Endodermal cell (in vitro differentiated cells): ENCODE data around the gene VPS26C. TPM values are rescaled to one million over a fixed set of nuclear protein-coding genes. Genes with fewer than 3 reads are reported as not detected.

Source experiments
- DNase-seq: peaks from one replicate; pipeline ENCODE4 v3.0.0-alpha.2; 2017
- H3K27ac ChIP-seq: 2 replicates; pipeline ENCODE4 v1.5.1; 2013; ENCODE audit warnings: mild to moderate bottlenecking, low read depth, low read length, moderate library complexity
- H3K27me3 ChIP-seq: 2 replicates; pipeline ENCODE4 v1.6.1; 2013; ENCODE audit warnings: mild to moderate bottlenecking, low read length, moderate library complexity; ENCODE audit not compliant: insufficient read depth, control insufficient read depth, poor library complexity, severe bottlenecking
- H3K36me3 ChIP-seq: 2 replicates; pipeline ENCODE4 v1.7.0; 2013; ENCODE audit warnings: mild to moderate bottlenecking, low read length, moderate library complexity; ENCODE audit not compliant: control insufficient read depth, insufficient read depth
- H3K4me1 ChIP-seq: one replicate; pipeline ENCODE4 v1.7.0; 2013; ENCODE audit warnings: low read length; ENCODE audit not compliant: control insufficient read depth, insufficient read depth
- H3K4me3 ChIP-seq: 2 replicates; pipeline ENCODE4 v1.5.1; 2013; ENCODE audit warnings: mild to moderate bottlenecking, low read length, moderate library complexity
- H3K9ac ChIP-seq: 2 replicates; pipeline ENCODE4 v1.6.1; 2013; ENCODE audit warnings: mild to moderate bottlenecking, low read length, moderate library complexity; ENCODE audit not compliant: poor library complexity, severe bottlenecking; ENCODE audit errors: extremely low read depth
- H3K9me3 ChIP-seq: 2 replicates; pipeline ENCODE4 v1.6.1; 2013; ENCODE audit warnings: mild to moderate bottlenecking, low read length, moderate library complexity; ENCODE audit not compliant: control insufficient read depth
- H3K27ac Mint-ChIP-seq: 2 replicates; pipeline ENCODE4 v1.8.0; 2020; ENCODE audit warnings: mixed read lengths
- H3K27me3 Mint-ChIP-seq: 2 replicates; pipeline ENCODE4 v1.8.0; 2021; ENCODE audit warnings: mild to moderate bottlenecking, mixed read lengths; ENCODE audit not compliant: insufficient read depth
- H3K36me3 Mint-ChIP-seq: 2 replicates; pipeline ENCODE4 v1.8.0; 2020; ENCODE audit warnings: low read depth, mixed read lengths
- H3K4me1 Mint-ChIP-seq: 2 replicates; pipeline ENCODE4 v1.8.0; 2020; ENCODE audit warnings: mixed read lengths
- H3K4me3 Mint-ChIP-seq: 2 replicates; pipeline ENCODE4 v1.8.0; 2020; ENCODE audit warnings: mild to moderate bottlenecking, moderate library complexity, mixed read lengths
- H3K9me3 Mint-ChIP-seq: 2 replicates; pipeline ENCODE4 v1.8.0; 2020; ENCODE audit warnings: mild to moderate bottlenecking, mixed read lengths
- CTCF ChIP-seq: fragments of 200-600 bp; sonication (generic); conservative IDR thresholded peaks from 2 replicates; pipeline ENCODE4 v1.5.0; 2021; ENCODE audit warnings: antibody characterized with exemption, mild to moderate bottlenecking
- WGBS, 2 experiments: methylation state at CpG; one replicate each; pipeline versions ENCODE4 v1.1.5 to v1.1.7; 2013; ENCODE audit warnings: missing lambda C conversion rate in 2 of 2, mixed read lengths in 1 of 2; ENCODE audit not compliant: insufficient coverage in 1 of 2, insufficient read length in 1 of 2; 5-methylcytosine and 5-hydroxymethylcytosine counted together
- total RNA-seq, 2 donors: library from RNA; stranded (reverse); fragmentation: NEBNext Ultra II Directional in 1 of 2; extraction: Animal tissue kit (Norgen Biotek cat#: 25700) in 1 of 2; gene quantifications; 2 replicates in 1 of 2; 3 replicates in 1 of 2; pipeline ENCODE4 v1.2.1, GENCODE V29; 2021

VPS26C gene
- total RNA-seq, 2 donors from 2014 or later = 37.1 to 61.0 TPM

DNA sequence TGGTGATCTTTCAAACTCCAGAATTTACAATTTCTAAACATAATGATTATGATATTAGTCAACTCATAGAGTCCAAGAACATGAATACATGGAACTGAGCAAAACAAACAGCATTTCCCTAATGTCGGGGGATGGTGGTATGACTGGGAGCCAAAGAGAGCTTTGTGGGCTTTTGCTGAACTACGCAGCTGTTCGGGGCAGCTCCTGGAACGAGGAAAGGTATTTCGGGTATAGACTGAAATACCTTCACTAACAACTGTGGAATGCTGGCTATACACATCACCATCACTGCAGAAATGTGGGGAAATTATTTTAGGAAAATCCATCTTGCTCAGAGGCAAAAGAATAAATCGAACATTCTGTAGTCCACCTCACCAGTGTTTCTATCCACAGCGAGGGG is 30.2 kb upstream of the VPS26C start:
- H3K36me3 ChIP-seq = no peaks in the 10 kb centered on the region
- no peak for TF ChIP-seq CTCF
- no peak overlapping the region for H3K4me3 ChIP-seq
- no peaks in the 10 kb centered on the region for H3K4me1 ChIP-seq
- 91 to 93% methylated on average over 3 to 6 of the region's 7 CpGs for WGBS, 2 experiments
- H3K27me3 ChIP-seq = no peaks in the 10 kb centered on the region
- H3K27me3 Mint-ChIP-seq = no peaks in the 10 kb centered on the region
- H3K9me3 Mint-ChIP-seq = peaks cover 5% of the 10 kb centered on the region
- H3K9ac ChIP-seq = no peak overlapping the region
- peaks cover 1% of the 10 kb centered on the region for H3K4me1 Mint-ChIP-seq
- H3K9me3 ChIP-seq = no peaks in the 10 kb centered on the region
- no peak overlapping the region for H3K4me3 Mint-ChIP-seq
- no peak overlapping the region for H3K27ac Mint-ChIP-seq
- no peaks in the 10 kb centered on the region for H3K36me3 Mint-ChIP-seq
- DNase-seq = no peak
- no peak overlapping the region for H3K27ac ChIP-seq

DNA sequence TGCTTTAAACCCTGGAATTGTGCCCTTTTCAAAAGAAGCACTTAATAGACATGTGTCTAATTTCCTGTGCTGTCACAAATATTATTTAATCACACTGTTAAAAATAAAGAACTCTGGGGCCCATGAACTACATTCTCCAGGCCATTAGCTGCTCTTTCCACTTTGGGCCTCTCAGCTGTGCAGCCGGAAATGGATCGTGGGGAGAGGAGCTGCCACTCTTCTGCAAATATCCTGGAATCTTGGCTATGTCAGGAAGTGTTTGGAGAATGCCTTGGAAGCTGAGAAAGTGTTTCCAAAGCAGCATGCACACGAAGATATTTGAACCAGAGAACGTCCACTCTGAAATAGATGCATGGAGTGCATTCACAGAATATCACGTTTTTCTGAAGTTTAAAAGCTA is 27.5 kb upstream of the VPS26C start:
- H3K9me3 ChIP-seq = no peaks in the 10 kb centered on the region
- Mint-ChIP-seq H3K27me3 (no peaks in the 10 kb centered on the region), H3K4me3 (no peak overlapping the region), H3K27ac (no peak overlapping the region), H3K36me3 (no peaks in the 10 kb centered on the region), H3K4me1 (no peaks in the 10 kb centered on the region), H3K9me3 (no peaks in the 10 kb centered on the region)
- no peaks in the 10 kb centered on the region for H3K27me3 ChIP-seq
- H3K27ac ChIP-seq = no peak overlapping the region
- no peaks in the 10 kb centered on the region for H3K36me3 ChIP-seq
- DNase-seq = no peak
- TF ChIP-seq CTCF = no peak
- H3K9ac ChIP-seq = no peak overlapping the region
- H3K4me3 ChIP-seq = no peak overlapping the region
- 70 to 80% methylated on average over 3 to 5 of the region's 5 CpGs for WGBS, 2 experiments
- no peaks in the 10 kb centered on the region for H3K4me1 ChIP-seq

DNA sequence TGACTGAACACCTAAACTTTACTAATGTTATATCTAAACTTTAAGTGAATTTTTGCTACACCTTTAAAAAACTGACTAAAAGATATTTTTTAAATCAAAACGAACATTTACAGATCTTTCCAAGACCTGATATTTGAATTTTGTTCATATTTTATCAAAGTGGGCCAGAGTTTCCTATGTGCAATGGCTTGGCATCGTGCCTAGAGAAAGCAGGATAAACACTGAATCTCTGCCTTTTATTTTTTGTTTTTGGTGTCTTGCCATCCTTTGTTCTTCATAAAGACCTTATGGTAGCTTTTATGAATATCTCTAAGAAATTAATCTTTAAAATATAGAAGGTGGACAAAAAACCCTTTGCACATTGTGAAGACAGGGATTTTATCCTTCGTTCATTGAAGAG is 25.8 kb upstream of the VPS26C start:
- Mint-ChIP-seq H3K36me3 (no peaks in the 10 kb centered on the region), H3K4me1 (no peaks in the 10 kb centered on the region), H3K4me3 (no peak overlapping the region), H3K27ac (no peak overlapping the region), H3K27me3 (no peaks in the 10 kb centered on the region), H3K9me3 (no peaks in the 10 kb centered on the region)
- Histone ChIP-seq H3K9ac (no peak overlapping the region), H3K27ac (no peak overlapping the region), H3K4me3 (no peak overlapping the region), H3K36me3 (no peaks in the 10 kb centered on the region), H3K4me1 (no peaks in the 10 kb centered on the region), H3K9me3 (no peaks in the 10 kb centered on the region), H3K27me3 (no peaks in the 10 kb centered on the region)
- WGBS, 2 experiments = 94 to 96% methylated on average over 3 of the region's 3 CpGs
- no peak for DNase-seq
- TF ChIP-seq CTCF = no peak
